Hepatocyte (in vitro differentiated cells): ENCODE results near the gene FERMT1. TPM values are rescaled to one million over a fixed set of nuclear protein-coding genes. Genes with fewer than 3 reads are reported as not detected.

Source experiments
- DNase-seq: peaks from one replicate; pipeline ENCODE4 v3.0.0-alpha.2; 2016; ENCODE audit warnings: low spot score
- H2AFZ ChIP-seq: fragments of 200-600 bp; sonication (generic); 2 replicates; pipeline ENCODE4 v1.6.0; 2016; ENCODE audit warnings: antibody characterized with exemption, mild to moderate bottlenecking
- H3K27ac ChIP-seq: fragments of 200-600 bp; sonication (generic); 2 replicates; pipeline ENCODE4 v1.5.1; 2016; ENCODE audit warnings: mild to moderate bottlenecking
- H3K27me3 ChIP-seq: fragments of 200-600 bp; sonication (generic); 2 replicates; pipeline ENCODE4 v1.6.1; 2016
- H3K36me3 ChIP-seq: fragments of 200-600 bp; sonication (generic); replicated peaks from 2 replicates; pipeline ENCODE4 v1.5.1; 2016; ENCODE audit warnings: low read depth; ENCODE audit not compliant: insufficient read depth
- H3K4me1 ChIP-seq: fragments of 200-600 bp; sonication (generic); 2 replicates; pipeline ENCODE4 v1.5.1; 2016; ENCODE audit warnings: mild to moderate bottlenecking, moderate library complexity; ENCODE audit not compliant: insufficient read depth
- H3K4me2 ChIP-seq: fragments of 200-600 bp; sonication (generic); 2 replicates; pipeline ENCODE4 v1.6.0; 2016
- H3K4me3 ChIP-seq: fragments of 200-600 bp; sonication (generic); 2 replicates; pipeline ENCODE4 v1.5.1; 2016; ENCODE audit warnings: mild to moderate bottlenecking
- H3K79me2 ChIP-seq: fragments of 200-600 bp; sonication (generic); 2 replicates; pipeline ENCODE4 v1.6.0; 2017; ENCODE audit warnings: mild to moderate bottlenecking
- H3K9me2 ChIP-seq: fragments of 200-600 bp; sonication (generic); replicated peaks from 2 replicates; pipeline ENCODE4 v1.6.0; 2017; ENCODE audit warnings: mild to moderate bottlenecking; ENCODE audit not compliant: insufficient read depth
- H3K9me3 ChIP-seq: fragments of 200-600 bp; sonication (generic); 2 replicates; pipeline ENCODE4 v1.5.1; 2016; ENCODE audit warnings: low read depth, mild to moderate bottlenecking
- H4K20me1 ChIP-seq: fragments of 200-600 bp; sonication (generic); 2 replicates; pipeline ENCODE4 v1.6.0; 2016; ENCODE audit warnings: mild to moderate bottlenecking; ENCODE audit not compliant: insufficient read depth, poor library complexity, severe bottlenecking
- CTCF ChIP-seq: fragments of 200-600 bp; sonication (generic); IDR thresholded peaks from 2 replicates; pipeline ENCODE4 v1.5.1; 2016; ENCODE audit warnings: antibody characterized with exemption, mild to moderate bottlenecking; ENCODE audit not compliant: poor library complexity
- EZH2 ChIP-seq: fragments of 200-600 bp; sonication (generic); IDR thresholded peaks from 2 replicates; pipeline ENCODE4 v1.6.1; 2016; ENCODE audit warnings: antibody characterized with exemption, mild to moderate bottlenecking, borderline replicate concordance
- EZH2phosphoT487 ChIP-seq: fragments of 200-600 bp; sonication (generic); IDR thresholded peaks from one replicate; pipeline ENCODE4 v1.6.1; 2018; ENCODE audit warnings: antibody characterized with exemption, mild to moderate bottlenecking, low read depth, moderate library complexity; ENCODE audit not compliant: unreplicated experiment, severe bottlenecking
- WGBS: methylation state at CpG from one replicate; pipeline ENCODE4 v1.1.6; 2016; ENCODE audit warnings: low lambda C conversion rate; ENCODE audit errors: missing lambda C conversion rate; 5-methylcytosine and 5-hydroxymethylcytosine counted together
- polyA plus RNA-seq: library from polyadenylated mRNA; unstranded; fragments of >200 nt; fragmentation: Nextera tagmentation; extraction: Ambion mirVana; gene quantifications from 2 replicates; pipeline ENCODE4 v1.2.1, GENCODE V29; 2016
- total RNA-seq: library from RNA; depleted of rRNA; stranded (reverse); fragments of >200 nt; gene quantifications from 2 replicates; pipeline ENCODE4 v1.2.3, GENCODE V29; 2014

FERMT1 gene
- total and polyA plus RNA-seq, 2 experiments from 2014 or later: 3.4 to 13.9 TPM

GRCh38 chr20:6108330-6108729, 14.5 kb downstream of the FERMT1 start:
- no peaks in the 10 kb centered on the region for H3K9me3 ChIP-seq
- H3K27ac ChIP-seq: no peak overlapping the region
- no peak for TF ChIP-seq EZH2
- H3K27me3 ChIP-seq: no peaks in the 10 kb centered on the region
- H3K4me3 ChIP-seq: no peak overlapping the region
- no peak overlapping the region for H3K4me2 ChIP-seq
- peaks cover 2% of the 10 kb centered on the region for H3K36me3 ChIP-seq
- no peaks in the 10 kb centered on the region for H3K4me1 ChIP-seq
- no peaks in the 10 kb centered on the region for H3K9me2 ChIP-seq
- no peaks in the 10 kb centered on the region for H4K20me1 ChIP-seq
- DNase-seq: no peak
- WGBS: 75% methylated on average over 3 of the region's 3 CpGs
- no peaks in the 10 kb centered on the region for H3K79me2 ChIP-seq
- no peak overlapping the region for H2AFZ ChIP-seq

GRCh38 chr20:6104493-6105188, 18.2 kb downstream of the FERMT1 start:
- no peak for DNase-seq
- Histone ChIP-seq H4K20me1 (no peaks in the 10 kb centered on the region), H3K4me3 (no peak overlapping the region), H3K79me2 (no peaks in the 10 kb centered on the region), H3K9me3 (no peaks in the 10 kb centered on the region), H3K9me2 (no peaks in the 10 kb centered on the region), H3K36me3 (no peaks in the 10 kb centered on the region), H3K4me2 (no peak overlapping the region), H2AFZ (no peak overlapping the region), H3K4me1 (no peaks in the 10 kb centered on the region), H3K27ac (no peak overlapping the region), H3K27me3 (no peaks in the 10 kb centered on the region)
- 83% methylated on average over 7 of the region's 7 CpGs for WGBS
- TF ChIP-seq EZH2 (no peak), CTCF (no peak), EZH2phosphoT487 (no peak)

GRCh38 chr20:6103301-6103700, 19.5 kb downstream of the FERMT1 start:
- Histone ChIP-seq H3K4me1 (no peaks in the 10 kb centered on the region), H3K79me2 (no peaks in the 10 kb centered on the region), H3K4me3 (no peak overlapping the region), H4K20me1 (no peaks in the 10 kb centered on the region), H3K4me2 (no peak overlapping the region), H3K36me3 (no peaks in the 10 kb centered on the region), H3K9me2 (no peaks in the 10 kb centered on the region), H3K9me3 (no peaks in the 10 kb centered on the region), H3K27me3 (no peaks in the 10 kb centered on the region), H2AFZ (no peak overlapping the region), H3K27ac (no peak overlapping the region)
- TF ChIP-seq EZH2 (no peak), CTCF (no peak), EZH2phosphoT487 (no peak)
- DNase-seq: no peak
- WGBS: 100% methylated on average over 1 of the region's 1 CpG

GRCh38 chr20:6101346-6101745, 21.5 kb downstream of the FERMT1 start:
- no peaks in the 10 kb centered on the region for H3K4me1 ChIP-seq

More at GRCh38 chr20:6101346-6101745, 21.5 kb downstream of the FERMT1 start:
- H3K36me3 ChIP-seq: no peaks in the 10 kb centered on the region
- WGBS: 97% methylated on average over 2 of the region's 2 CpGs
- TF ChIP-seq EZH2phosphoT487 (no peak), EZH2 (no peak)
- H3K27me3 ChIP-seq: no peaks in the 10 kb centered on the region
- H3K4me2 ChIP-seq: peak overlapping the region; percentile 2
- H3K9me3 ChIP-seq: no peaks in the 10 kb centered on the region
- DNase-seq: no peak
- H3K9me2 ChIP-seq: no peaks in the 10 kb centered on the region
- no peaks in the 10 kb centered on the region for H4K20me1 ChIP-seq
- H2AFZ ChIP-seq: no peak overlapping the region
- no peaks in the 10 kb centered on the region for H3K79me2 ChIP-seq
- H3K27ac ChIP-seq: peak overlapping the region; percentile 8
- H3K4me3 ChIP-seq: no peak overlapping the region
